Measurements from ENCODE around the gene HMGXB4.

DNA sequence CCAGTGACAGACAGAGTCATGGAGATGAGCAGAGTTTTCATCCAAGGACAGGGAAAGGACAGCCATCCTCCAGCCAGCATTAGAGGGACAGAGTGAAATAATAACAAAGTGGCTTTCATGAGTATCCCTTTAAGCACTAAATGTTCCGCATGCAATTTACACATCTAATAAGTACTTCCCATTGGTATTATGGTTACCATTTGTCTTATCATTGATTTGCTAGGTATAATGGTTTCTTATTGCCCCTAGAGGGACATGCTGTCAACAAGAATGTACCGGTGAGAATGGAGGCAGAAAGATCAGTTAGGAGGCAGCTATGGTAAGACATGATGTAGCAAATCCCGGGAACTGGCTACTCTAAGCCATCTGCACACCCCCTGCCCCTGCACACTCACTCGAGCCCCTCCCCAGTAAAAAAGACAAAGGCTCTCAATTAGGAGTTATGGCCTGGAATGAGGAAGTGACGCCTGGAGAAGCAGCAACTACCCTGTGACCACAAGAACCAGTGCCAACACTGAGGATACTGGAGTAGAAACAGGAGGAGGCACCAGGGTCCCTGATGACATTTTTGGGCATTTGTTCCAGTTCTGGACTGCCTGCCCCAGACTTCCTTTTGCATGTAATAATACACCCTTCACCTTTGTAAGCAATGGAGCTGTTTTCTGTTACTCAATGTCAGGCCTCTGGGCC, 30.2 kb upstream of the HMGXB4 start:
- TF ChIP-seq, protein P1, sequence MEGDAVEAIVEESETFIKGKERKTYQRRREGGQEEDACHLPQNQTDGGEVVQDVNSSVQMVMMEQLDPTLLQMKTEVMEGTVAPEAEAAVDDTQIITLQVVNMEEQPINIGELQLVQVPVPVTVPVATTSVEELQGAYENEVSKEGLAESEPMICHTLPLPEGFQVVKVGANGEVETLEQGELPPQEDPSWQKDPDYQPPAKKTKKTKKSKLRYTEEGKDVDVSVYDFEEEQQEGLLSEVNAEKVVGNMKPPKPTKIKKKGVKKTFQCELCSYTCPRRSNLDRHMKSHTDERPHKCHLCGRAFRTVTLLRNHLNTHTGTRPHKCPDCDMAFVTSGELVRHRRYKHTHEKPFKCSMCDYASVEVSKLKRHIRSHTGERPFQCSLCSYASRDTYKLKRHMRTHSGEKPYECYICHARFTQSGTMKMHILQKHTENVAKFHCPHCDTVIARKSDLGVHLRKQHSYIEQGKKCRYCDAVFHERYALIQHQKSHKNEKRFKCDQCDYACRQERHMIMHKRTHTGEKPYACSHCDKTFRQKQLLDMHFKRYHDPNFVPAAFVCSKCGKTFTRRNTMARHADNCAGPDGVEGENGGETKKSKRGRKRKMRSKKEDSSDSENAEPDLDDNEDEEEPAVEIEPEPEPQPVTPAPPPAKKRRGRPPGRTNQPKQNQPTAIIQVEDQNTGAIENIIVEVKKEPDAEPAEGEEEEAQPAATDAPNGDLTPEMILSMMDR (IDR thresholded peaks at IDR 0.05; ENCODE audit: low read length) = no peak
- TF ChIP-seq EZH2 (IDR thresholded peaks at IDR 0.05; ENCODE audit: borderline replicate concordance, low read length) = no peak

Data from OCI-LY1 (cell line).